ENCODE data around the gene C1QB. TPM values are rescaled to one million over a fixed set of nuclear protein-coding genes. Genes with fewer than 3 reads are reported as not detected.

C1QB gene
- polyA plus RNA-seq, 1 donor (not counting 4 experiments of a cell fraction or from before 2014, with no cell fraction given) = not detected

DNA sequence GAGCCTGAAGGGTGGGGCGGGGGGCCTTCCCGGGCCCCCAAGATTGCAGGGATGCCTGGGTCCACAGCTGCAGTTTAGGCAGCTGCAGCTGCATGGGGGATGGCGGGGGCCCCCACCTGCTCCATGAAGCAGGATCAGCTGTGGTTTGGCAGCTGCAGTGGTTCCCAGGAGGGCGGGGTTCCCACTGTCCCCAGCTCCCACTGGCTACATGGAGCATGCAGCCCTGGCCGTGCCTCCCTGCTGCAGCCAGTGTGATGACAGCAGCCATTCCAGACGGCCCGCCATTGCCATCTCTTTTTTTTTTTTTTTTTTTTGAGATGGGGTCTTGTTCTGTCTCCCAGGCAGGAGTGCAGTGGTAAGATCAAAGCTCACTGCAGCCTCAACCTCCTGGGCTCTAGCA lies 17.6 kb upstream of the C1QB start:
- no peaks in the 10 kb centered on the region for H4K20me1 ChIP-seq (ENCODE audit: control insufficient read depth, extremely low read depth, insufficient read depth, low read length)
- dilution Hi-C loops (cut with MboI; ENCODE audit: extremely low pct_ligation_motif_present, low sequenced_read_pairs) = no loop called here
- FAIRE-seq = no peak
- no peaks in the 10 kb centered on the region for H3K4me1 ChIP-seq (ENCODE audit: control insufficient read depth, extremely low read depth, insufficient read depth, low read length)
- H3K9ac ChIP-seq (ENCODE audit: control insufficient read depth, extremely low read depth, insufficient read depth, low read length) = no peak overlapping the region
- H3K9me3 ChIP-seq (ENCODE audit: control insufficient read depth, low read depth, low read length) = no peaks in the 10 kb centered on the region
- no peak overlapping the region for H3K4me2 ChIP-seq (ENCODE audit: control insufficient read depth, extremely low read depth, insufficient read depth, low read depth, low read length)
- no peak overlapping the region for H3K27ac ChIP-seq (ENCODE audit: control insufficient read depth, insufficient read depth, low read length)
- DNase-seq (ENCODE audit: low read depth, low spot score) = no peak
- H3K79me2 ChIP-seq (ENCODE audit: control insufficient read depth, insufficient read depth, low read length) = no peaks in the 10 kb centered on the region
- no peak overlapping the region for H2AFZ ChIP-seq (ENCODE audit: control insufficient read depth, low read length)
- peaks cover 2% of the 10 kb centered on the region for H3K27me3 ChIP-seq (ENCODE audit: control insufficient read depth, extremely low read depth, insufficient read depth, low read length)
- H3K9me1 ChIP-seq (ENCODE audit: control insufficient read depth, extremely low read depth, insufficient read depth, low read length) = no peaks in the 10 kb centered on the region
- no peak for TF ChIP-seq EZH2 (IDR thresholded peaks at IDR 0.05; ENCODE audit: low read length)
- no peak for TF ChIP-seq CTCF (optimal IDR thresholded peaks at IDR 0.05 in 1 of 3, IDR thresholded peaks at IDR 0.05 in 1 of 3, conservative IDR thresholded peaks at IDR 0.05 in 1 of 3; ENCODE audit: extremely low read depth in 1 of 3, insufficient read depth in 2 of 3, low read length in 3 of 3)
- H3K4me3 ChIP-seq (ENCODE audit: control insufficient read depth in 2 of 3, extremely low read depth in 1 of 3, insufficient read depth in 2 of 3, low read depth in 1 of 3, low read length in 3 of 3) = no peak overlapping the region
- H3K36me3 ChIP-seq (ENCODE audit: control insufficient read depth in 2 of 2, extremely low read depth in 1 of 2, insufficient read depth in 2 of 2, low read length in 2 of 2) = no peaks in the 10 kb centered on the region

DNA sequence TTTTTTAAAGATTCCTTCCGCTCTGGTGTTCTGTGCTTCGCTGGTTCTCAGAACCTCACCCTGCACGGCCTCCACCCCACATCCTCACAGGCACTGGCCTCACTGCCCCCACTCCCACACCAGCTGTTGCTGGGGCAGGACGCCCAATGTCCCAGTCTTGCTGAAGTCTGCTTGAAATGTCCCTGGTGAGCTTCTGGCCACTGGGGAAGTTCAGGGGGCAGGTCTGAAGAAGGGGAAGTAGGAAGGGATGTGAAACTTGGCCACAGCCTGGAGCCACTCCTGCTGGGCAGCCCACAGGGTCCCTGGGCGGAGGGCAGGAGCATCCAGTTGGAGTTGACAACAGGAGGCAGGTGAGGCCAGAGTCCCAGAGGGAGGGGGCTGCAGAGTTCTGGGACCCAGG lies 16.7 kb upstream of the C1QB start, which contains the start of gene C1QA:
TSS of gene C1QA (plus strand) at position 276 of the 400 bp plus-strand sequence. CDS start 989 bp downstream, outside the sequence.
- Histone ChIP-seq H3K27me3 (ENCODE audit: control insufficient read depth, extremely low read depth, insufficient read depth, low read length) (no peaks in the 10 kb centered on the region), H3K79me2 (ENCODE audit: control insufficient read depth, insufficient read depth, low read length) (no peaks in the 10 kb centered on the region), H3K9me1 (ENCODE audit: control insufficient read depth, extremely low read depth, insufficient read depth, low read length) (no peaks in the 10 kb centered on the region), H2AFZ (ENCODE audit: control insufficient read depth, low read length) (no peak within 1 kb of the TSS), H3K4me1 (ENCODE audit: control insufficient read depth, extremely low read depth, insufficient read depth, low read length) (no peaks in the 10 kb centered on the region), H3K9ac (ENCODE audit: control insufficient read depth, extremely low read depth, insufficient read depth, low read length) (no peak within 1 kb of the TSS), H3K4me3 (ENCODE audit: control insufficient read depth in 2 of 3, extremely low read depth in 1 of 3, insufficient read depth in 2 of 3, low read depth in 1 of 3, low read length in 3 of 3) (no peak within 1 kb of the TSS), H3K9me3 (ENCODE audit: control insufficient read depth, low read depth, low read length) (no peaks in the 10 kb centered on the region), H4K20me1 (ENCODE audit: control insufficient read depth, extremely low read depth, insufficient read depth, low read length) (no peaks in the 10 kb centered on the region), H3K36me3 (ENCODE audit: control insufficient read depth in 2 of 2, extremely low read depth in 1 of 2, insufficient read depth in 2 of 2, low read length in 2 of 2) (no peaks in the 10 kb centered on the region), H3K27ac (ENCODE audit: control insufficient read depth, insufficient read depth, low read length) (no peak within 1 kb of the TSS), H3K4me2 (ENCODE audit: control insufficient read depth, extremely low read depth, insufficient read depth, low read depth, low read length) (no peak within 1 kb of the TSS)
- dilution Hi-C loops (cut with MboI; ENCODE audit: extremely low pct_ligation_motif_present, low sequenced_read_pairs) = no loop called here
- no peak for DNase-seq (ENCODE audit: low read depth, low spot score)
- TF ChIP-seq CTCF (optimal IDR thresholded peaks at IDR 0.05 in 1 of 3, IDR thresholded peaks at IDR 0.05 in 1 of 3, conservative IDR thresholded peaks at IDR 0.05 in 1 of 3; ENCODE audit: extremely low read depth in 1 of 3, insufficient read depth in 2 of 3, low read length in 3 of 3) (no peak), EZH2 (IDR thresholded peaks at IDR 0.05; ENCODE audit: low read length) (no peak)
- FAIRE-seq = no peak

All from keratinocyte (primary cell).